CD4-positive, alpha-beta T cell treated with Interleukin-2 at 100 ng/mL for 4 hours (primary cell): ENCODE data around the gene SLC22A5.
"Not testable (repeated sequence)": the region's sequence is repeated elsewhere in the genome, so short reads cannot be mapped to it uniquely, and the experiment has no call there.

Experiments
- DNase-seq: peaks from one replicate; pipeline ENCODE4 v3.0.0-alpha.2; 2020; ENCODE audit warnings: low spot score

Gene SLC22A5

DNA sequence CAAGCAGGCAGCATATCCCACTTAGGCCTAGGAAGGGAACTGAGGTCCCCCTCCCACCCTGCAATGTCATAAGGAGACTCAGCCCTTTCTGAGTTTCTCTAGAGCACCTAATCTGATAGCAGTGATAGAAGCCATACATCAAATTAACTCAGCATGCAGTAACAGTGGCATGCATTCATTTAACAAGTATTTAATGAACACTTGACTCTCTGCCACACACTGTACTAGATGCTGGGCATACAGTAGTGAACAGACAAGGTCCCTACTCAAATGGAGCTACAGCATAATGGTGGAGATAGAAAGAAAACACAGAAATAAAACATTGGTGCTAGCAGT lies 58.6 kb downstream of the SLC22A5 start:
- DNase-seq: no peak

GRCh38 chr5:132428484-132429462 lies 59.3 kb downstream of the SLC22A5 start:
- DNase-seq: no peak

- no peak for DNase-seq
Measured at GRCh38 chr5:132429463-132430440, 60.2 kb downstream of the SLC22A5 start.

DNA sequence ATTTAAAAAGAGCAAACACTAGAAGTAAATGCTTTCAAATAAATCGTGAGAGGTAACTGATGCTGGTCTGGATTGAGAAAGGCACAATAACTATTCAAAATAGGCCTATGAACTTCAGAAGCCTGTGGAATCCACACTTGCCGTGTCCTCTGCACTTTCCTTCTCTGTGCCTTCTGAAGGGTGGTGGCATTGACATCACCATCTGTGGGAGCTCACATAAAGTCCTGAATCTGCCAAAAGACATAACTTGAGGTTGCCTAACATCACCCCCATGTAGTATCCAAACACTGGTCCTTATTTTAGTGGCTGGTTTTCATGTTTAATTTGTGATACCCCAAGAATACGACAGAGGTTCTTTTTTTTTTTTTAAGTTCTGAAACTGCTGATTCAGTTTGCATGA lies 61.2 kb downstream of the SLC22A5 start:
- DNase-seq: no peak

GRCh38 chr5:132431632-132432031 lies 62.1 kb downstream of the SLC22A5 start:
- no peak for DNase-seq

DNA sequence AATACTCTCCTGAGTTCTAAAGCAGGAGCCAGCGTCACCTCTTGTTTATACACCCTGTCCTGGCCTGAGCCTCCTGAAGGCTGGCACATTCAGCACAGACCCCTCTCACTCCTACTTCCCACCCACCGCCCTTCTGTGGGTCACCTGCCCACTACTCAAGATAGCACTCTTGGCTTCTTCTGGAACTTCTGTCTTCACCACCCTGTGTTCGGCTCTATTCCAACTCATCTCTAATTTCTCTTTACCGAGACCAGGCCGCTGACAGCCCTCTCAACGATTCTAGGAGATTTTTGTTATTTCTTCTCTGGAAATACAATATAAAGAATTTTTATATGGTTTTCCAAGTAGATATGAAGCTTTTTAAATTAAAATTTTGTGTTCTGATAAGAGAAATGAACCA lies 63.6 kb downstream of the SLC22A5 start:
- DNase-seq: no peak

DNA sequence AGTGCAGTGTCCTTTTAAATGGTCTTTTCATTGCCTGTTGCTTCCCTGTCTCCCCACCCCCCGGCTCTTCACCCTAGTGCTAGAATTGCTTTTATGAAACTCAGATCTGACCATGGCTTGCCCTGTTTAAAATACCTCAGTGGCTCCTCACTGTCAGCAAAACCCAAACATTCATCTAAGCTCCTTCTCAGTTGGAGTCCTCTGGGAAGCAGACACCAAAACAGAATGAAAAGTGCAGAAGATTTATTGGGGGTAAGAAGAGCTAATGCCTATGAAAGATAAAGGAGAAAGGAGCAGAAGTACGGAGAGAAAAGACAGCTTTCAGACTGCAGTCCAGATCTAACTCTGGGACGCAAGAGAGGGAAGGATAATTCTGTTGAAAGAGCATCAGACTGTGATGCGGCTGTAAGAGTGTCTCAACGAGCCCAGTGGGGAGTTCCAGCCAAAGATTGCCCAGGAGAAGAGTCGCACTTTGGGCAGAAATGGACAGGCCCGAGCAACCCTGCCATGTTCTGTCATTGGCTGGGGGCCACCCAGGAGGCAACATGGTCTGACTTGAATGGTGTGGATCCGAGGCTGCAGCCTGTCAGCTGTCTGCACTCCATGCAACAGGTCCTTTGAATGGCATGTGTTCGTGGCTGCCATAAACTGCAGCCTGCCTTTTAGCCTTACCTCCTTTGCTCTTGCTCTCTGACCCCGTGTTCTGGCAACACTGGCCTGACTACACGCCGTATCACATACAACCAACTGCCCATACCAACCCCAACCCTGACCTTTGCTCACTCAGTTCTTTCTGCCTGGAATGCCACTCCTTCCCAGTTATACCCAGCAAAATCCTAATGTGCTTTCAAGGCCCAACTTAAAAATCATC lies 65.1 kb downstream of the SLC22A5 start:
- no peak for DNase-seq

GRCh38 chr5:132435447-132435846 lies 65.9 kb downstream of the SLC22A5 start:
- no peak for DNase-seq

DNA sequence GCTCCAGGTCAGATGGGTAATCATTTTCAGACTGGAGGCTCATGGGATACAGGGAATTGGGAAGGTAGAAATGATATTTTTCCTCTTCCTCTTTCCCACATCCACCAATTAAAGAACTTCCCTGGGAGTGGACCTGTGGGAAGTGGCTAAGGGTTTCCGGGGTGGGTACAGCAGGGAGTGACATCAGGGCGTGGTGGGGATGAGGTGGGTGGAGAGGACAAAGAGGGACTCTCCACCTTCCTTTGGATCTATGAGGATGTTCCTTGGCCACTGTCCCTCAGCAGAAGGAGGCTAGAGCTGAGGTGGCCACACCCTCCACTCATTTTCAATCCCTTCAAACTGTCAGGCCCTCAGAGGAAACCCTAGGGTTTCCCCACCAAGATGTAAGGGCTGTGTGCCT lies 66.4 kb downstream of the SLC22A5 start:
- no peak for DNase-seq

DNA sequence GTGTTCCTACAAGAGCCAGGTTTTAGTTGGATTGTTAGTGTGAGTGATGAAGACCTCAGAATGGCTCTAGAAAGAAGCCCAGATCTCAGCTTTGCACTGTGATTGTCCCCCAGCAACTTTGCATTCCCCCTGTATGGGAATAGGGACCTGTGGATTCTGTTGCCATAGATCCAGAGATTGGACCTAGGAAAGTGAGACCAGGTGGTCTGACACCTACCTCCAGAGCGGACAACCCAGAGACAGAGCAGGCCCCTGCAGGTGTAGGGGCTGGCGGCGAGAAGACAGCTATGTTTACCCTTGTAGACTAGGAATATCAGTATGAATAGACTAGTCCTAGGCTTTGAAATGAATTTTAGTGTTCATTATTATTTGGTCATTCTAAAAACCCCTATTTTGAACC lies 67.4 kb downstream of the SLC22A5 start:
- no peak for DNase-seq

DNA sequence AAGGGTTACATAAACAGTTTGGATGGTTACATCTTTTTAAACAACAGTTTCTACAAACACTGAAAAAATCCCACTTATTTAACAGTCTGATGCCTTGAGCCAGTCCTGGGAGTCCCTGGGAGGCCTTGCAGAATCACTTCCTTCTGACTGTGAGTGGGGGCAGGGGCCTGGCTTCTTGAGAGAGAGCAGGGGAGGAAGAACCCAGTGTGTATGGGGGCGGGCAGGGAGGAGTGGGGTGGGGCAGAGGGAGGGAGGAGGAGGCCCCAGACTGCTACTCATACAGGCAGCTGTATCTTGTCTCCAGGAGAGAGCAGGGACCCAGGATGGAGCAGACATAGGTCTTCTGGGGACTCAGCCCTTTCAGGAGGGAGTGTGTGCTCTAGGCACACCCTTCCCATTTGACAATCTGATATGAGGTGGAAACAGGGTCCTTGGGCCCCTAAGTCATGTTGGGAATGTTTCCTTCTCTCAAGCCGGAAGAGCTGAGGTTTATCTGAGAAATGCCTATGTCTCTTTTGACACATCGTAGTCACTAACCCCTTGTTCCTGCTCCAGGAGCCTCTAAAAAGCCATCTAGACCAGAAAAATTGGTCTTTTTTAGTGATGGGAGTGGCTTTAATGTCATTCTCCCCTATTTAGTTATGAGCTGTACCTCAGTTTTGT lies 68.2 kb downstream of the SLC22A5 start:
- peak; percentile 60 for DNase-seq

DNA sequence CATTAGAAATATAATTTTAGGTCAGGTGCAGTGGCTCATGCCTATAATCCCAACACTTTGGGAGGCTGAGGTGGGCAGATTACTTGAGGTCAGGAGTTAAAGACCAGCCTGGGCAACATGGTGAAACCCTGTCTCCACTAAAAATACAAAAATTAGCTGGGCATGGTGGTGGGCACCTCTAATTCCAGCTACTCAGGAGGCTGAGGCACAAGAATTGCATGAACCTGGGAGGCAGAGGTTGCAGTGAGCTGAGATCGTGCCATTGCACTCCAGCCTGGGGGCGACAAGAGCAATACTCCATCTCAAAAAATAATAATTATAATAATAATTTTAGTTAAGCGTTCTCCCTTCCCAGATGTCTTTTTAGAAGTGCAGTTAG lies 68.7 kb downstream of the SLC22A5 start:
- not testable (repeated sequence) for DNase-seq

GRCh38 chr5:132438917-132439316 lies 69.4 kb downstream of the SLC22A5 start:
- no peak for DNase-seq

DNA sequence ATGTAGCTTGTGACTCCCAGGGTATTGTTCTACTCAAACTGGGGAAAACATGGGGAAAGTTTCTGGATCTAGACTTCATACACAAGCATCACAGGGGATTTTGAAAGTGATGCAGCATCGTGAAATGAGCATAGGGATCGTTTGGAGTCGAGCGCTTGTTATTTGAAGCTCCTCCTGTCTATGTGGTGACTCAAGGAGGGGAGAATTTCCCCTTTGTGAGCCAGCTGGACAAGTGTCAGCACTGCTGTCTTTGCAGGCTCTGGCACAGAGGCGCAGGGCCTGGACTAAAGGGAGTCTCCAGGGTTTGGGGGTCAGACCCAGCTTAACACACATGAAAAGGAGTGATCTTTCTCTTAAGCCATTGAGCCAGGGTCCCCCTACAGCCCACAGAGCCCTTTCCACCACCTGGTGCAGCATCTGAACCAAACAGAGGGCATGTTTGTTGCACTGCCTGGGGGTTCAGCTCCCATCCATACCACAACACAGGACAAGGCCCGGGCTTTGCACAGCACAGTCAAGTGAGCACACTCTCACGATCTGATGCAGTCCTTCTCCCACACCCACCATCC lies 70.1 kb downstream of the SLC22A5 start:
- DNase-seq: no peak

DNA sequence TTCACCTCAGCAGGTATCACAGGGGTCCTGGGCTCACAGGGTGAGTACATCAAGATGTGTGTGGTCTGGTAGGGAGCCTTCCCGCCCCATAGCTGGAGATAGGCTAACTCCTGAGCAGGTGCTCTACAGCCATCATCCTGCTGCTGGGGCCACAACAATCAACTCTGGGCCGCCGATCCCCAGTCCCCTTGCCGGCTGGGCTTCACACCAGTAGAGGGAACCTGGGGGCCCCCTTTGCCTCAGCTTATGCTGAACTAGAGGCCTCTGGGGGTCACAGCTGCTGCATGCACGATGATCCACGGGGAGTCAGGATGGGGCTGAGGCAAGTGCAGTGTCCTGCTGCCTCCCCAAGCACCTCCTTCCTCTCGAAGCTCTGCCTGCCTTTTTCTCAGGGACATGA lies 74.6 kb downstream of the SLC22A5 start:
- no peak for DNase-seq
